Measurements from ENCODE around the gene PRKAG1.

DNA sequence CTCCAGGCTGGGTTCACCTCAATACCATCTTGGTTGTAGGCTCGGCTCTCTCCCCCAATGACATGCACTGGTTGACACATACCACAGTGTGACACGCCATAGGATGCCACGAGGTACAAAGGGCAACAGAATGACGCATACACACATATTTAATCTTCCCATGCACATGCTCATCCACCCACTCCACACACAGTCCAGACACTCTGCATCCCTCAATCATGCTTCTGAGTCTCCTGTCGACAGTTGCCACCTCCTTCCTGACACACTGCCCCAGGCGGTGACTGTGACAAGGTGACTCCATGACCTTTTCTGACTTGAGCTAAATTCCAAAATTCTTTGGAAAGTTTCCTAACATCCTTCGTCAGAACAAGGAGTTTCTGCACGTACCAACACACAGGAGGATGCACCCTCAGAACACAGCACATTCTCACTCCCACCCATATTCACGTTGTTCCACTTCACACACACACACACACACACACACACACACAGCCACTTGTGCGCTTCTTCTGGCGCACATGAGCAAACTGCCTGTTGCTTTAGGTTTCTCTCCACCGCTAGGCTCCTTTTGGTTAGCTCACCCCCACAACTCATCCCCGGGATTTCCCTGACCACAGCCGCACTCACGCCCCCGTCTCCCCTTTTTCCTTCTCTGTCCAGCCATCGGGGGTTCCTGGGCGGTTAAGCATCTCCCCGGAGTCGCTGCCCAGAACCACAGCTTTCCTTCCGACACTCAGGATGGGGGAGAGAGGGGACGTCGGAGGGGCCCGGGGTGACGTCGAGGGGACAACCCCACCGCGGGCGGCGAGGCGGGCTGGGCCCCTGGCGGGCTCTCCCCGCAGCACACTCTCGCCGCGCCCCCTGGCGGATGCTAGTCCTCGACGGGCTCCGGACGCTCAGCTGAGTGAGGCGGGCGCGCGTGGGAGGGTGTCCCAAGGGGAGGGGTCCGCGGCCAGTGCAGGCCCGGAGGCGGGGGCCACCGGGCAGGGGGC, 41.0 kb downstream of the PRKAG1 start:
- TF ChIP-seq, protein P1, sequence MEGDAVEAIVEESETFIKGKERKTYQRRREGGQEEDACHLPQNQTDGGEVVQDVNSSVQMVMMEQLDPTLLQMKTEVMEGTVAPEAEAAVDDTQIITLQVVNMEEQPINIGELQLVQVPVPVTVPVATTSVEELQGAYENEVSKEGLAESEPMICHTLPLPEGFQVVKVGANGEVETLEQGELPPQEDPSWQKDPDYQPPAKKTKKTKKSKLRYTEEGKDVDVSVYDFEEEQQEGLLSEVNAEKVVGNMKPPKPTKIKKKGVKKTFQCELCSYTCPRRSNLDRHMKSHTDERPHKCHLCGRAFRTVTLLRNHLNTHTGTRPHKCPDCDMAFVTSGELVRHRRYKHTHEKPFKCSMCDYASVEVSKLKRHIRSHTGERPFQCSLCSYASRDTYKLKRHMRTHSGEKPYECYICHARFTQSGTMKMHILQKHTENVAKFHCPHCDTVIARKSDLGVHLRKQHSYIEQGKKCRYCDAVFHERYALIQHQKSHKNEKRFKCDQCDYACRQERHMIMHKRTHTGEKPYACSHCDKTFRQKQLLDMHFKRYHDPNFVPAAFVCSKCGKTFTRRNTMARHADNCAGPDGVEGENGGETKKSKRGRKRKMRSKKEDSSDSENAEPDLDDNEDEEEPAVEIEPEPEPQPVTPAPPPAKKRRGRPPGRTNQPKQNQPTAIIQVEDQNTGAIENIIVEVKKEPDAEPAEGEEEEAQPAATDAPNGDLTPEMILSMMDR (IDR thresholded peaks at IDR 0.05): peak; percentile 77; the same call in 1 of the 2 replicates
- TF ChIP-seq, protein P2, sequence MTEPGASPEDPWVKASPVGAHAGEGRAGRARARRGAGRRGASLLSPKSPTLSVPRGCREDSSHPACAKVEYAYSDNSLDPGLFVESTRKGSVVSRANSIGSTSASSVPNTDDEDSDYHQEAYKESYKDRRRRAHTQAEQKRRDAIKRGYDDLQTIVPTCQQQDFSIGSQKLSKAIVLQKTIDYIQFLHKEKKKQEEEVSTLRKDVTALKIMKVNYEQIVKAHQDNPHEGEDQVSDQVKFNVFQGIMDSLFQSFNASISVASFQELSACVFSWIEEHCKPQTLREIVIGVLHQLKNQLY (CRISPR knock-in tag; IDR thresholded peaks at IDR 0.05): no peak
- TF ChIP-seq SP1 (CRISPR knock-in tag; conservative IDR thresholded peaks at IDR 0.05) (0 out of 2 replicates have a peak, but pooled peaks have one; percentile 28), NFYB (CRISPR knock-in tag; conservative IDR thresholded peaks at IDR 0.05; ENCODE audit: low read depth) (no peak)
